H1 (cell line): ENCODE results near the gene ALKBH3. TPM values are rescaled to one million over a fixed set of nuclear protein-coding genes. Genes with fewer than 3 reads are reported as not detected.

Experiments used
- ATF2 ChIP-seq: IDR thresholded peaks from 2 replicates; pipeline ENCODE4 v1.6.1; 2012; ENCODE audit warnings: low read length, inconsistent platforms
- SAP30 ChIP-seq: fragments of 300-600 bp; sonication (generic); IDR thresholded peaks from 2 replicates; pipeline ENCODE4 v1.7.1; 2012; ENCODE audit warnings: low read length, moderate library complexity, mild to moderate bottlenecking, inconsistent platforms; ENCODE audit not compliant: insufficient read depth, insufficient replicate concordance
- TAF1 ChIP-seq: IDR thresholded peaks from 2 replicates; pipeline ENCODE4 v1.6.1; 2011; ENCODE audit warnings: mild to moderate bottlenecking, low read depth, low read length
- polyA plus RNA-seq, 7 experiments: library from polyadenylated mRNA; depleted of rRNA in 3 of 7; stranded (reverse) in 5 of 7; unstranded in 2 of 7; fragments of >200 nt in 5 of 7; fragments of 200-250 nt in 2 of 7; gene quantifications; 1 replicate in 5 of 7; 2 replicates in 1 of 7; 4 replicates in 1 of 7; pipeline versions ENCODE4 v1.2.1 to v1.2.3, GENCODE V29; 2011 to 2013; ENCODE audit warnings: missing spikeins in 2 of 7, mixed read lengths in 2 of 7
- total RNA-seq: library from RNA; stranded (reverse); fragmentation: NEBNext Ultra II Directional; extraction: Animal tissue kit (Norgen Biotek cat#: 25700); gene quantifications from 2 replicates; pipeline ENCODE4 v1.2.1, GENCODE V29; 2021

The ALKBH3 gene
- total and polyA plus RNA-seq, 2 of the 8 experiments (the other 6 are each of a cell fraction or from before 2014, with no cell fraction given) = 10.5 to 11.4 TPM

- TF ChIP-seq SAP30 (no peak), ATF2 (no peak), TAF1 (no peak)
- TF ChIP-seq, all 59 proteins: peak for 0
Measured at GRCh38 chr11:43947815-43948214, 67.2 kb downstream of the ALKBH3 start (continued).
